ENCODE results near the gene ANTXR1.

ANTXR1 gene

GRCh38 chr2:69007603-69008002 is 5.4 kb upstream of the ANTXR1 start:
- no peak for DNase-seq

GRCh38 chr2:69010437-69011194 is 2.4 kb upstream of the ANTXR1 start:
- DNase-seq, result no peak

GRCh38 chr2:69011611-69012157 is 1.3 kb upstream of the ANTXR1 start:
- DNase-seq, result no peak

- DNase-seq, result peak; percentile 59
Measured at GRCh38 chr2:69012310-69013141, 453 bp upstream of the ANTXR1 start.

- no peak for DNase-seq
Measured at GRCh38 chr2:69013840-69014821, 1.2 kb downstream of the ANTXR1 start.

GRCh38 chr2:69017080-69017479 is 4.1 kb downstream of the ANTXR1 start:
- DNase-seq, result no peak

GRCh38 chr2:69017835-69018234 is 4.9 kb downstream of the ANTXR1 start:
- no peak for DNase-seq

GRCh38 chr2:69018678-69019095 is 5.7 kb downstream of the ANTXR1 start:
- no peak for DNase-seq

GRCh38 chr2:69020496-69021426 is 7.8 kb downstream of the ANTXR1 start:
- DNase-seq, result no peak

- DNase-seq, result no peak
Measured at GRCh38 chr2:69021727-69022126, 8.7 kb downstream of the ANTXR1 start.

- DNase-seq, result no peak
Measured at GRCh38 chr2:69022548-69022947, 9.6 kb downstream of the ANTXR1 start.

GRCh38 chr2:69023236-69023635 is 10.3 kb downstream of the ANTXR1 start:
- no peak for DNase-seq

GRCh38 chr2:69026026-69026425 is 13.0 kb downstream of the ANTXR1 start:
- peak; percentile 17 for DNase-seq

- no peak for DNase-seq
Measured at GRCh38 chr2:69026691-69027459, 13.9 kb downstream of the ANTXR1 start.

- no peak for DNase-seq
Measured at GRCh38 chr2:69030800-69031428, 17.9 kb downstream of the ANTXR1 start.

GRCh38 chr2:69031466-69031865 is 18.5 kb downstream of the ANTXR1 start:
- no peak for DNase-seq

GRCh38 chr2:69032336-69032735 is 19.4 kb downstream of the ANTXR1 start:
- DNase-seq, result no peak

- DNase-seq, result no peak
Measured at GRCh38 chr2:69033461-69034095, 20.6 kb downstream of the ANTXR1 start.

GRCh38 chr2:69034122-69034521 is 21.1 kb downstream of the ANTXR1 start:
- no peak for DNase-seq

- DNase-seq, result no peak
Measured at GRCh38 chr2:69034845-69035244, 21.9 kb downstream of the ANTXR1 start.
